ENCODE data around the gene PCNP. TPM values are rescaled to one million over a fixed set of nuclear protein-coding genes. Genes with fewer than 3 reads are reported as not detected.

Gene PCNP, protein sequence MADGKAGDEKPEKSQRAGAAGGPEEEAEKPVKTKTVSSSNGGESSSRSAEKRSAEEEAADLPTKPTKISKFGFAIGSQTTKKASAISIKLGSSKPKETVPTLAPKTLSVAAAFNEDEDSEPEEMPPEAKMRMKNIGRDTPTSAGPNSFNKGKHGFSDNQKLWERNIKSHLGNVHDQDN
- 100 to 1,000 TPM; 261 to 267 TPM for total RNA-seq

DNA sequence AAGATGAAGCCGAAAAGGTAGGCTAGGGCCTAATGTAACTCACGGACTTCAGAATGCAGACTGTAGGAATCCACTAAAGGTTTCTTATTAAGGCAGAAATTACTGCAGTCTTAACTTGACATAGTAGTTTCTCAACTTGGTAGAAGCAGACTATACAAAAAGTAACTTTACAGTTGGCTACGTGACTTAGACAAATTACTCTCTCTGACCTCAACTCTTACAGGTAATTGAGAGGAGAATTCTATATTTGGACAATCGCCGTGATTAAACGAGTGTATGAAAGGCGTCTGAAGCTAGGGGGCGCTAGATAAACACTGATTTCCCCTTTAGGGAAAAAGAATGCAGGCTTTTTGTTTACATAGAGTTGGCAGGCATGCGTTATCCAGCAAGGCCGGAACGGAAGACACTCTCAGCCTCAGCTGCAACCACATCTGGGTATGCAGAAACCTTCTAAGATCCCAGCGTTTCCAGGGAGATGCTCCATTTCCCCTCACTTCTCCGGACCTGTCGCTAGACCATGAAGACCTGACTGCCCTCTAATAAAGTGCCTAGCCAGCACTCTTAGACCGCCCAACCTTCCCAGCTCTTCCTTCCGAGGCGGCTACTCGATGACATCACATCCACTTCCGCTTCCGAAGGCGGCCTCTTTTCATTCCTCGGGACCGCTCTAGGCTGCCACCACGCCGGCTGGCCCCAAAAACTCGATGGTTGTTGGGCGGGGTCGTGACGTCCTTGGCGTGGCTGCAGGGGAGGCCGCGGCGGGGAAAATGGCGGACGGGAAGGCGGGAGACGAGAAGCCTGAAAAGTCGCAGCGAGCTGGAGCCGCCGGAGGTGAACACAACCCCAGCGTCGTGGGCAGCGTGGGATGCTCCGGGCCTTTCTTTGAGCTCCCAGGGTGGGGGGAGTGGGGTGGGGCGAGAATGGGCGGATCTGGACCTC lies at the start of gene PCNP:
TSS of gene PCNP (plus strand) at position 732 of the 939 bp plus-strand sequence. CDS start at position 768, 36 bp downstream.
- Mint-ChIP-seq H3K4me3 (peak within 1 kb of the TSS; percentile 95), H3K27me3 (ENCODE audit: low read depth) (no peaks in the 10 kb centered on the region)

DNA sequence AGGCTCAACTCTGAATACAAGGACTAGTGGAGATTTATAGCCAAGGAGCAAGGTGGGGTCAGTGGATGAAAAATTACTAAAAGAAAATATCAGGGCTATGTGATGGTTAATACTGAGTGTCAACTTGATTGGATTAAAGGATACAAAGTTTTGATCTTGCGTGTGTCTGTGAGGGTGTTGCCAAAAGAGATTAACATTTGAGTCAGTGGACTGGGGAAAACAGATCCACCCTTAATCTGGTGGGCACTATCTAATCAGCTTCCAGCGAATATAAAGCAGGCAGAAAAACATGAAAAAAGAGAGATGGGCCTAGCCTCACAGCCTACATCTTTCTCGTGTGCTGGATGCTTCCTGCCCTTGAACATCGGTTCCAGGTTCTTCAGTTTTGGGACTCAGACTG lies 46.5 kb upstream of the PCNP start:
- CTCF ChIA-PET = interaction anchor here (0.6 to 1.3 kb wide), 2 partner anchors 9 to 327 kb away, joined by 3 to 7 read pairs; no protein-coding TSS in a partner anchor
- Mint-ChIP-seq H3K36me3 (ENCODE audit: low read depth) (peaks cover 4% of the 10 kb centered on the region), H3K4me1 (ENCODE audit: low read depth) (peaks cover 37% of the 10 kb centered on the region), H3K4me3 (no peak overlapping the region), H3K27ac (no peak overlapping the region), H3K9me3 (peaks cover 8% of the 10 kb centered on the region), H3K27me3 (ENCODE audit: low read depth) (no peaks in the 10 kb centered on the region)
- intact Hi-C loops (cut with micrococcal nuclease) = no loop called here
- no peak for DNase-seq

More for the DNA sequence above, at the start of gene PCNP:
- Mint-ChIP-seq H3K4me1 (ENCODE audit: low read depth) (peaks cover 67% of the 10 kb centered on the region), H3K9me3 (no peaks in the 10 kb centered on the region), H3K36me3 (ENCODE audit: low read depth) (peaks cover 22% of the 10 kb centered on the region), H3K27ac (peak within 1 kb of the TSS; percentile 96)
- peak; percentile 100 for DNase-seq
- intact Hi-C loops (cut with micrococcal nuclease) = loop anchor here (1.0 to 10.0 kb wide), 22 partner anchors 12 to 1311 kb away; partner anchors contain the start of genes CEP97, LNP1, NIT2 and NXPE3
- CTCF ChIA-PET = interaction anchor here (0.7 to 2.6 kb wide), 15 partner anchors 9 to 1218 kb away, joined by 3 to 12 read pairs (median 3); partner anchors contain the start of gene NFKBIZ

DNA sequence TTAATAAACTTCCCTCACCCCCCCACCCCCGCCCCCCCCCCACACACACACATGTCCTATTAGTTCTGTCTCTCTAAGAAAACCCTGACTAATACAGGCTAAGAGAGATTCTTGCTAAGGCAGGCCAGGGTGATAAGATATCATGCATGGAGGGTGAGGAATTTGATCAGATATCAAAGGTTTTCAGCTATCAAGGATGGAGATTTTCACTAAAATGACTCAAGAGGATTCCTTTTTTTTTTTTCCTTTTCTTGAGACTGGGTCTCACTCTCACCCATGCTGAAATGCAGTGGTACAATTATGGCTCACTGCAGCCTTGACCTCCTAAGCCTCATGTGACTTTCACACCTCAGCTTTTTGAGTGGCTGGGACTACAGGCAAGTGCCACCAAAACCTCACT lies 46.1 kb upstream of the PCNP start:
- H3K27ac Mint-ChIP-seq = no peak overlapping the region
- H3K36me3 Mint-ChIP-seq (ENCODE audit: low read depth) = peaks cover 4% of the 10 kb centered on the region
- DNase-seq = no peak
- H3K9me3 Mint-ChIP-seq = peaks cover 8% of the 10 kb centered on the region
- no peak overlapping the region for H3K4me3 Mint-ChIP-seq
- intact Hi-C loops (cut with micrococcal nuclease) = loop anchor here (2.0 kb wide), 1 partner anchor 15 kb away; no protein-coding TSS in a partner anchor
- H3K4me1 Mint-ChIP-seq (ENCODE audit: low read depth) = peaks cover 35% of the 10 kb centered on the region
- CTCF ChIA-PET = interaction anchor here (0.6 to 1.3 kb wide), 2 partner anchors 9 to 328 kb away, joined by 3 to 7 read pairs; no protein-coding TSS in a partner anchor
- no peaks in the 10 kb centered on the region for H3K27me3 Mint-ChIP-seq (ENCODE audit: low read depth)

DNA sequence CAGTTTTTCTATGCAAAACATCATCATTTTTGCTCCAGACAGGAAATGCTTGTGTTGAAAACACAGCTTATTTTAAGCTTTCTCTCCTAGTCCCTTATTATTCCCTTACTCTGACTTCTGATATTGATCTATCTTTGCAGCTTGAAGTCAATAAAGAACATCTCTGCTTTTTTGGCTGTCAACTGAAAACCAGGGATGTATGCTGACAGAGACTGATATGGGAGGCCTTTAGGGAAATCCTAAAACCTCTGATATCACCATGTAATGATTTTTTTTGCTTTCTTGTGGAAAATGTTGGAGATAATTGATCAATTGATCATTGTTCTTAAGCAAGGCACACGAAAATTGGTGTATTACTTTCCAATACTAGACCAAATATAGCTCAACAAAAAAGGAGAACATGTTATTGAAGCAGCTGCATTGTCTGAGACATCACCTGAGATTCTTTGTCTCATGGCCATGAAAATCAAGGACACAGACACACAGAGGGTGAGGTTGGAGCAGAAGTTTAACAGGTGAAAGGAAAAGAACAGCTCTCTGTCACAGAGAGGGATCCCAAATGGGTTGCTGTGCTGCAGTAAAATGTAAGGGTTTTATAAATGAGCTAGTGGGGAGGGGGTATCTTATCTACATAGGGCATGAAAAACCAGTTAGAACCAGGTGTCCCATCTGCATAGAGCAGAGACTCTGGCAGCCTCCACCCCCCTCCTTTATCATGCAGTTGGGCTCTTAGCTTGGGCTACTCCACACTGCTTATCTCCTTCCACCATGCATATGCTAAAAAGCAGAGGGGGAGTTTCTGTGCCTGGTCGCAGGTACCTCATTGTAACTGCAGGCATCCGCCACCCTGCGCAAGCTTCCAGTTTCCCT lies 43.9 kb upstream of the PCNP start:
- CTCF ChIA-PET = interaction anchor here (0.6 to 1.9 kb wide), 6 partner anchors 9 to 148 kb away, joined by 3 to 7 read pairs (median 5); no protein-coding TSS in a partner anchor

DNA sequence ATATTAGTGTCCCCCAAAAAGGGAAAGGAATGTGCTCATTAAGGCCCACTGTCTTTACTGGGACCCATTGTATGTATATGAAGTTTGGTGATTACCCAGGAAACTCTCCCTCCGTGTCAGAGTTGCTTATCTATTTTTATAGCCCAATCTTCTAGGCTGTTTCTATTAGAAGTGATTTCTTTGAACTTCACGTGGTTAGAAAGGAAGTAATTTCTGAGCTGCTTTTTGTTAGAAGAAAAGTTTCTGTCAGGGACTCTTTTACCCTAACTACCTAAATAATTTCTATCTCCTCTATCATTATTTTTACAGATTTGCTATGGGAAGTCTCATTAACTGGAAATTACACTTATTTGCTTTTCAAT lies 43.3 kb upstream of the PCNP start:
- Mint-ChIP-seq H3K9me3 (peaks cover 8% of the 10 kb centered on the region), H3K27ac (peak overlapping the region; percentile 60), H3K27me3 (ENCODE audit: low read depth) (no peaks in the 10 kb centered on the region), H3K4me1 (ENCODE audit: low read depth) (peaks cover 36% of the 10 kb centered on the region), H3K36me3 (ENCODE audit: low read depth) (peaks cover 4% of the 10 kb centered on the region), H3K4me3 (no peak overlapping the region)
- DNase-seq = no peak
- intact Hi-C loops (cut with micrococcal nuclease) = loop anchor here (1.0 kb wide), 2 partner anchors 12 to 43 kb away; no protein-coding TSS in a partner anchor
- CTCF ChIA-PET = interaction anchor here (0.6 to 1.9 kb wide), 4 partner anchors 10 to 25 kb away, joined by 5 to 7 read pairs (median 5); no protein-coding TSS in a partner anchor

More for the DNA sequence above, 43.9 kb upstream of the PCNP start:
- H3K9me3 Mint-ChIP-seq = peaks cover 8% of the 10 kb centered on the region
- DNase-seq = no peak
- peaks cover 36% of the 10 kb centered on the region for H3K4me1 Mint-ChIP-seq (ENCODE audit: low read depth)
- peaks cover 4% of the 10 kb centered on the region for H3K36me3 Mint-ChIP-seq (ENCODE audit: low read depth)
- H3K27me3 Mint-ChIP-seq (ENCODE audit: low read depth) = no peaks in the 10 kb centered on the region
- intact Hi-C loops (cut with micrococcal nuclease) = loop anchor here (2.0 kb wide), 1 partner anchor 13 kb away; no protein-coding TSS in a partner anchor
- peak overlapping the region; percentile 60 for H3K27ac Mint-ChIP-seq
- H3K4me3 Mint-ChIP-seq = no peak overlapping the region

DNA sequence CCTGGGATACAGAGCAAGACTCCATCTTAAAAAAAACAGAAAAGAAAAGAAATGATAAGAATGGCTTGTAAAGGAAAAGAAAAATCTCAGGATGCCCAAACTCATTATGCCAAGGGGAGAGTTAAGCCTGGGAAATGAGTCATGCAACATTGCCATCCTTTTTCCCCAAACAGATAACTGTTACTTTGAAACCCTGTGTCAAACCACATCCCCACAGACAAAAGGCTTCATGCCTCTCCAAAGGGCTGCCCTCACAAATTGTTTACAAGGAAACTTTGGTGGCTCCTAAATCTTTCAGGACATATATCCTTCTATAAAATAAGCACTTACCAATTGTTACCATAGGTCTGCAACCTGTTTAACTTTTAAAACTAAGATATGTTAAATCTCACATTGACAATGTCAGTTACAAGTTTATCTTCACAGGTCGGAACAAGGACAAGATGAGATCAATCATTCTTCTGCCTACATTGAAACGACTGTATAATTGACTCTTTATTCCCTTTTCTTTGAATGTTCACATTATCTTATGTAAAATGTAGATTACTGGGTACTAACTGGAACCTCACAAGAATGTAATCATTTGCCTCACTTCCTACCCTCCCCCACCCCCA lies 42.4 kb upstream of the PCNP start:
- H3K27me3 Mint-ChIP-seq (ENCODE audit: low read depth) = no peaks in the 10 kb centered on the region

DNA sequence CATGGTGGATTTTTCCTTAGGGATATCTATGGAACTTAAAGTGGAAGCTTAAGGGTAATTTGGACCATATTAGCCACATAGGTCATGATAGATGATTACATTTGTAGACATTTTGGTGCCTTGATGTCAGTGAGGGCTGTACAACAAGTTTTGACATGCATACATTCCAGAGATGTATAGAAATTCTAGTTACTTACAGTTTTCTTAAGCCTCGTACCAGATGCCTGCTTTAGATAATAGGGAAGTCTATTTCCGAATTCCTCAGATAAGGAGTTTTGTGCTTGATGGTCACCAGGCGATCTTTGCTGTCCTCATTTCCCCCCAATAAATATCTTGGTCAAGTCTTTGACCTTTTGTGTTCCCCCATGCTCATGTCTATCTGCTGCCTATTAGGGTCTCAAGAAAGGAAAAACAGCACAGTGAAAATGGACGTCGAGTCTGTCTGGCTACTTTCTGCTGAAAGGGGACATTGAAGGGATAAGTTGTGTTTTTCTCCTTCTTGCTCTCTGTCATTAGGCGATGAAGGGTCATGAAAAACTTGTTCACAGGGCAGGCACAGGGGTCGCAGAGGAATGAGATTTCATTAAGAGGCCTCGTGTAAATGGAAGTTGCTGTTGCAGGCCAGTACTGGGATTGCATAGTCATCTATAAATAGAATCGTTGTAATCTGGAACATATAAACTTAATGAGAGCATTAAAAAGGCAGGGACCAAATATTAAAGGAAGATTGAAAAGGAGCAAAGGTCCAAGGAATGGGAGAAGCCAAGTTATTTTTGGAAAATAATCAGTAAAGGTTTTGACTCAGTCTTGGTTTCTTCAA lies 41.0 kb upstream of the PCNP start:
- CTCF ChIA-PET = no interaction called here
- H3K27ac Mint-ChIP-seq = no peak overlapping the region
- peaks cover 8% of the 10 kb centered on the region for H3K9me3 Mint-ChIP-seq
- DNase-seq = no peak
- intact Hi-C loops (cut with micrococcal nuclease) = loop anchor here (1.0 kb wide), 1 partner anchor 10 kb away; no protein-coding TSS in a partner anchor
- peaks cover 4% of the 10 kb centered on the region for H3K36me3 Mint-ChIP-seq (ENCODE audit: low read depth)
- no peaks in the 10 kb centered on the region for H3K27me3 Mint-ChIP-seq (ENCODE audit: low read depth)
- no peak overlapping the region for H3K4me3 Mint-ChIP-seq
- peaks cover 36% of the 10 kb centered on the region for H3K4me1 Mint-ChIP-seq (ENCODE audit: low read depth)

More for the DNA sequence above, 42.4 kb upstream of the PCNP start:
- peaks cover 8% of the 10 kb centered on the region for H3K9me3 Mint-ChIP-seq
- DNase-seq = peak; percentile 55
- peak overlapping the region; percentile 79 for H3K27ac Mint-ChIP-seq
- peaks cover 4% of the 10 kb centered on the region for H3K36me3 Mint-ChIP-seq (ENCODE audit: low read depth)
- H3K4me3 Mint-ChIP-seq = no peak overlapping the region
- peaks cover 36% of the 10 kb centered on the region for H3K4me1 Mint-ChIP-seq (ENCODE audit: low read depth)
- CTCF ChIA-PET = no interaction called here
- intact Hi-C loops (cut with micrococcal nuclease) = loop anchor here (1.0 kb wide), 3 partner anchors 12 to 42 kb away; no protein-coding TSS in a partner anchor

DNA sequence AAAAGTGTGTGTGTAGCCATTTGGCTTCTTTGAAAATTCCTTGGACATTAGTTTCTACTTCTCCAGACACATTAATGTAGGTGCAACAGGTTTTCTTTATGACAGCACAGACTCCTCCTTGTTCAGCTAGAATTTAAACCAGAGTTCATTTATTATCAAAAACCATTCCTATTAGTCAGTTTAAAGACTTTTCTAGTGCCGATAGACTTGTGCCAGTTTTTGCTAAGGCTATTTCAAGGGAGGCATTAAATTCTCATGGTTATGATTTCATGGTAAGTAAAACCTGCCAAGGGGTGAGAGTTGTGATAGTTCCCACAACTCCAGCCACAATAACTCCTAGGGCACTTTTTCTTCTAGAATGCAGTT lies 40.4 kb upstream of the PCNP start:
- no peak overlapping the region for H3K4me3 Mint-ChIP-seq
- H3K9me3 Mint-ChIP-seq = peaks cover 8% of the 10 kb centered on the region
- CTCF ChIA-PET = interaction anchor here (1.2 kb wide), 1 partner anchor 11 kb away, joined by 3 read pairs; no protein-coding TSS in a partner anchor
- H3K4me1 Mint-ChIP-seq (ENCODE audit: low read depth) = peaks cover 36% of the 10 kb centered on the region
- peaks cover 4% of the 10 kb centered on the region for H3K36me3 Mint-ChIP-seq (ENCODE audit: low read depth)
- H3K27ac Mint-ChIP-seq = no peak overlapping the region
- no peak for DNase-seq
- no peaks in the 10 kb centered on the region for H3K27me3 Mint-ChIP-seq (ENCODE audit: low read depth)
- intact Hi-C loops (cut with micrococcal nuclease) = no loop called here

DNA sequence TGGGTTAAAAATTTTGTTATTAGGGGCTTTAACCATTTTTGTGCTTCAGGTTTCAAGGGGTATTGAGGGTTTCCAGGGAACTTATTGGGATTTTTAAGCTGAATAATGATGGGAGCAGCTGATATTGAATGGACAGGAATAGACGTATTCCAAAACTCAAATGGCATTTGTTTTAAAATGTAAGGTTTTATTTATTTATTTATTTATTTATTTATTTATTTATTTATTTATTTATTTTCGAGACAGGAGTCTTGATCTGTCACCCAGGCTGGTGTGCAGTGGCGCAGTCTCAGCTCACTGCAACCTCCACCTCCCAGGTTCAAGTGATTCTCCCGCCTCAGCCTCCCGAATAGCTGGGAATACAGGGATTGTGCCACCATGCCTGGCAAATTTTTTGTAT lies 38.8 kb upstream of the PCNP start:
- peaks cover 26% of the 10 kb centered on the region for H3K4me1 Mint-ChIP-seq (ENCODE audit: low read depth)
- CTCF ChIA-PET = interaction anchor here (0.9 kb wide), 1 partner anchor 14 kb away, joined by 4 read pairs; no protein-coding TSS in a partner anchor
- DNase-seq = no peak
- H3K4me3 Mint-ChIP-seq = no peak overlapping the region
- peaks cover 5% of the 10 kb centered on the region for H3K9me3 Mint-ChIP-seq
- intact Hi-C loops (cut with micrococcal nuclease) = no loop called here
- H3K27me3 Mint-ChIP-seq (ENCODE audit: low read depth) = no peaks in the 10 kb centered on the region
- no peaks in the 10 kb centered on the region for H3K36me3 Mint-ChIP-seq (ENCODE audit: low read depth)
- H3K27ac Mint-ChIP-seq = no peak overlapping the region

DNA sequence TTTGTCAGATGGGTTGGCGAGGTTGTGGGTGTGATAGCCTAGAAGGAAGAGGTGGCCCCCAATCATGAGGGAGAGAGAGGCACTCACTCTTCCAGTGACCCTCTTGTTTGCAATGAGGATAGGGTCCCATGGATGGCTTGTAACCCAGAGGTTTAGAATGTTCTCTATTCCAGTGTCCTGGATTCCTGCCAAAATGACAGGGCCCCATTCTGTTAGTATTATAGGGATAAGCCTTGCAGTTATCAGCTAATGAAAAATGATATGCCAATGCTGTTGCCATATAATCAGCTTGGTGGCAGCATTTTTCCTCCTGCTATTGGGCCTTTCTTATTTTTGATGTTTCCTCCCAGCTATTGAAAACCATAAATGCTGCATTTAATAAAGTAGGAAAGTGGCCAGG lies 37.7 kb upstream of the PCNP start:
- H3K9me3 Mint-ChIP-seq = peaks cover 5% of the 10 kb centered on the region
- no peaks in the 10 kb centered on the region for H3K36me3 Mint-ChIP-seq (ENCODE audit: low read depth)
- CTCF ChIA-PET = interaction anchor here (1.1 to 1.2 kb wide), 2 partner anchors 13 to 16 kb away, joined by 3 to 6 read pairs; no protein-coding TSS in a partner anchor
- no peak overlapping the region for H3K4me3 Mint-ChIP-seq
- intact Hi-C loops (cut with micrococcal nuclease) = no loop called here
- H3K27ac Mint-ChIP-seq = no peak overlapping the region
- DNase-seq = no peak
- H3K4me1 Mint-ChIP-seq (ENCODE audit: low read depth) = peaks cover 16% of the 10 kb centered on the region
- no peaks in the 10 kb centered on the region for H3K27me3 Mint-ChIP-seq (ENCODE audit: low read depth)

Measured in activated naive CD4-positive, alpha-beta T cell treated with anti-CD3 and anti-CD28 coated beads for 36 hours (primary cell).